GM23248 (cell line): ENCODE results near the gene CBX1. TPM values are rescaled to one million over a fixed set of nuclear protein-coding genes. Genes with fewer than 3 reads are reported as not detected.
"Not testable (repeated sequence)": the region's sequence is repeated elsewhere in the genome, so short reads cannot be mapped to it uniquely, and the experiment has no call there.

Experiments
- DNase-seq: peaks from one replicate; pipeline ENCODE4 v3.0.0-alpha.2; 2015
- H2AFZ ChIP-seq: fragments of 200-600 bp; sonication (generic); 2 replicates; pipeline ENCODE4 v1.6.1; 2016; ENCODE audit warnings: antibody characterized with exemption
- H3F3A ChIP-seq: fragments of 200-600 bp; sonication (generic); 2 replicates; pipeline ENCODE4 v1.6.1; 2016; ENCODE audit warnings: mild to moderate bottlenecking, antibody characterized with exemption, mixed run types; ENCODE audit not compliant: insufficient read depth
- H3K27ac ChIP-seq: fragments of 200-600 bp; sonication (generic); 2 replicates; pipeline ENCODE4 v1.5.1; 2016; ENCODE audit warnings: mild to moderate bottlenecking
- H3K27me3 ChIP-seq: fragments of 200-600 bp; sonication (generic); replicated peaks from 2 replicates; pipeline ENCODE4 v1.6.1; 2016; ENCODE audit warnings: mild to moderate bottlenecking; ENCODE audit not compliant: insufficient read depth
- H3K36me3 ChIP-seq: fragments of 200-600 bp; sonication (generic); 2 replicates; pipeline ENCODE4 v1.6.1; 2016; ENCODE audit warnings: low read depth, mild to moderate bottlenecking
- H3K4me1 ChIP-seq: fragments of 200-600 bp; sonication (generic); 2 replicates; pipeline ENCODE4 v1.6.1; 2016; ENCODE audit warnings: mild to moderate bottlenecking; ENCODE audit not compliant: insufficient read depth
- H3K4me2 ChIP-seq: fragments of 200-600 bp; sonication (generic); one replicate; pipeline ENCODE4 v1.6.1; 2016; ENCODE audit warnings: mild to moderate bottlenecking; ENCODE audit not compliant: unreplicated experiment
- H3K4me3 ChIP-seq: fragments of 200-600 bp; sonication (generic); 2 replicates; pipeline ENCODE4 v1.5.1; 2016; ENCODE audit warnings: mild to moderate bottlenecking
- H3K79me2 ChIP-seq: fragments of 200-600 bp; sonication (generic); 2 replicates; pipeline ENCODE4 v1.6.1; 2016; ENCODE audit warnings: mild to moderate bottlenecking; ENCODE audit not compliant: insufficient read depth
- H3K9ac ChIP-seq: fragments of 200-600 bp; sonication (generic); 2 replicates; pipeline ENCODE4 v1.6.1; 2016; ENCODE audit warnings: mild to moderate bottlenecking
- H3K9me2 ChIP-seq: fragments of 200-600 bp; sonication (generic); 2 replicates; pipeline ENCODE4 v1.6.1; 2016; ENCODE audit warnings: mixed run types, mild to moderate bottlenecking, moderate library complexity; ENCODE audit not compliant: insufficient read depth
- H3K9me3 ChIP-seq: fragments of 200-600 bp; sonication (generic); one replicate; pipeline ENCODE4 v1.6.1; 2017; ENCODE audit warnings: low read depth
- H4K20me1 ChIP-seq: fragments of 200-600 bp; sonication (generic); 2 replicates; pipeline ENCODE4 v1.6.0; 2016; ENCODE audit not compliant: insufficient read depth
- EZH2 ChIP-seq: fragments of 200-600 bp; sonication (generic); IDR thresholded peaks from 2 replicates; pipeline ENCODE4 v1.6.1; 2018; ENCODE audit warnings: antibody characterized with exemption, mild to moderate bottlenecking; ENCODE audit not compliant: insufficient read depth, poor library complexity, severe bottlenecking
- EZH2phosphoT487 ChIP-seq: fragments of 200-600 bp; sonication (generic); IDR thresholded peaks from 2 replicates; pipeline ENCODE4 v1.6.1; 2018; ENCODE audit warnings: antibody characterized with exemption, moderate library complexity, mild to moderate bottlenecking, low read depth; ENCODE audit not compliant: insufficient read depth
- WGBS, 2 experiments: methylation state at CpG; one replicate each; pipeline ENCODE4 v1.1.6; 2015 to 2017; ENCODE audit warnings: low lambda C conversion rate in 2 of 2, low coverage in 1 of 2; ENCODE audit errors: missing lambda C conversion rate in 2 of 2; 5-methylcytosine and 5-hydroxymethylcytosine counted together
- in situ Hi-C: fragments of 300-500 bp; cut with MboI; formaldehyde crosslinking; loops from 2 replicates; pipeline ENCODE4 v1.15.0; 2020
- polyA plus RNA-seq: library from polyadenylated mRNA; unstranded; fragments of >200 nt; fragmentation: Nextera tagmentation; extraction: Ambion mirVana; gene quantifications from 2 replicates; pipeline ENCODE4 v1.2.1, GENCODE V29; 2016
- total RNA-seq: library from RNA; depleted of rRNA; stranded (reverse); fragments of >200 nt; shearing (Covaris generic); gene quantifications from 2 replicates; pipeline ENCODE4 v1.2.3, GENCODE V29; 2014

CBX1 gene
- total and polyA plus RNA-seq, 2 experiments from 2014 or later = 40.0 to 53.6 TPM

DNA sequence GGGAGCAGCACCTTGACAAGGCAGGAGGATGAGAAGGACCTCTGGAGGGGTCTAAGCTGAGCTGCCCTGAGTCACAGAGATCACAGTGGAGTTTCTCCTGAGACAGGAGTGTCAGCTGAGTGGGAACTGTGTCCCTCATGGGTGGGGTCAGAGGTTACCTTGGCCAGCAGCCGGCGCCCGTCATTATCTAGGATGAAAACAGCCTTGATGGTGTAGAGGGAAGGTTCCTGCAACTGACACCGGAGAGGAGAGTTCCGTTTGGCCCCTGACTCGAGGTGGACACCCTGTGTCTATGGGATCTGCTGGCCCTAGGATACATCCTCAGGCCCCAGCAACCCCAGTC is 64.6 kb downstream of the CBX1 start:
- in situ Hi-C loops = loop anchor here (10.0 kb wide), 1 partner anchor 58 kb away; no protein-coding TSS in a partner anchor
- Histone ChIP-seq H3K4me3 (peak overlapping the region; percentile 87), H3K9me3 (no peaks in the 10 kb centered on the region), H3K27me3 (no peaks in the 10 kb centered on the region), H3K4me1 (peaks cover 16% of the 10 kb centered on the region), H3F3A (peaks cover 8% of the 10 kb centered on the region), H3K9ac (peak overlapping the region; percentile 96), H3K36me3 (no peaks in the 10 kb centered on the region; the same call in 1 of the 2 replicates), H3K9me2 (no peaks in the 10 kb centered on the region), H2AFZ (peak overlapping the region; percentile 66), H4K20me1 (no peaks in the 10 kb centered on the region), H3K79me2 (peaks cover 27% of the 10 kb centered on the region), H3K4me2 (peak overlapping the region; percentile 86), H3K27ac (peak overlapping the region; percentile 76)
- TF ChIP-seq EZH2phosphoT487 (no peak), EZH2 (no peak)
- whole genome bisulfite sequencing, 2 experiments = 20 to 22% methylated on average over 6 of the region's 6 CpGs
- no peak for DNase-seq

DNA sequence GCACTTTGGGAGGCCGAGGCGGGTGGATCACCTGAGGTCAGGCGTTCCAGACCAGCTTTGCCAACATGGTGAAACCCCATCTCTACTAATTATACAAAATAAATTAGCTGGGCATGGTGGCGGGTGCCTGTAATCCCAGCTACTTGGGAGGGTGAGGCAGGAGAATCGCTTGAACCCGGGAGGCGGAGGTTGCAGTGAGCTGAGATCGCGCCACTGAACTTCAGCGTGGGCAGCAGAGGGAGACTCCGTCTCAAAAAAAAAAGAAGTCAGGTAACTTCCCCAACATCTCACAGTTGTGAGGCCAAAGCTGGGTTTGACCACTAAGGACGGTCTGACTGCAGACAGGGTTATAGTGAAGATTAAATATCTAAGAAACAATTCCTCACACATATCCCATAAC is 66.5 kb downstream of the CBX1 start:
- H3K36me3 ChIP-seq, H2AFZ ChIP-seq, H3K4me3 ChIP-seq, H3K4me2 ChIP-seq, H3K9me2 ChIP-seq, H3K27me3 ChIP-seq, H3K27ac ChIP-seq, H3K9ac ChIP-seq, DNase-seq, H3K9me3 ChIP-seq, H4K20me1 ChIP-seq: not testable (repeated sequence)
- WGBS, 2 experiments = 93 to 96% methylated on average over 12 of the region's 12 CpGs
- in situ Hi-C loops = loop anchor here (10.0 kb wide), 1 partner anchor 60 kb away; no protein-coding TSS in a partner anchor
- Histone ChIP-seq H3K4me1 (peaks cover 30% of the 10 kb centered on the region), H3F3A (peaks cover 20% of the 10 kb centered on the region), H3K79me2 (peaks cover 27% of the 10 kb centered on the region)

DNA sequence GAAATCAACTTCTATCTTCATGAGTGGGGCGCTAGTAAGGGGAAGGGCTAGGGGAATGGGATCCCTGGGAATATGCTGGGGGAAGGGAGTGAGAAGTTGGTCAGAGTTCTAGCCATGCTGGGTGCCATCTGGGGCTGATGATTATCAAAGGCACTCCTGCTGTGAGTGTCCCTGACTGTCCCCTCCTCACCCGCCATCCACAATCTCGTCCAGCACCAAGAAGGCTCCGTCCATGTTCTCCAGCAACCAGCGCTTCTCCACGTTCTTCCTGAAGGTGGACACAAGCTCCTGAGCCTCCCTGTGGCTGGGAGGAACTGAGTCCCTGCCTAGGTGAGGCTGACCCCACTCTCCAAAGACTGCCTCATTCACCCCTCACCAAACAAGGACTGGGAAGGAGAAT is 69.3 kb downstream of the CBX1 start:
- DNase-seq = no peak
- no peaks in the 10 kb centered on the region for H3K9me2 ChIP-seq
- no peak overlapping the region for H2AFZ ChIP-seq
- H3K36me3 ChIP-seq = no peaks in the 10 kb centered on the region; the same call in 1 of the 2 replicates
- in situ Hi-C loops = loop anchor here (10.0 kb wide), 1 partner anchor 63 kb away; no protein-coding TSS in a partner anchor
- H3K4me1 ChIP-seq = peaks cover 24% of the 10 kb centered on the region
- WGBS, 2 experiments = 87 to 89% methylated on average over 6 of the region's 6 CpGs
- no peaks in the 10 kb centered on the region for H4K20me1 ChIP-seq
- TF ChIP-seq EZH2phosphoT487 = no peak
- H3K4me2 ChIP-seq = no peak overlapping the region
- H3F3A ChIP-seq = peaks cover 31% of the 10 kb centered on the region
- no peaks in the 10 kb centered on the region for H3K9me3 ChIP-seq
- peak overlapping the region; percentile 69; the same call in 1 of the 2 replicates for H3K27ac ChIP-seq
- no peaks in the 10 kb centered on the region for H3K27me3 ChIP-seq
- no peak overlapping the region for H3K9ac ChIP-seq
- H3K4me3 ChIP-seq = no peak overlapping the region
- H3K79me2 ChIP-seq = peaks cover 12% of the 10 kb centered on the region

DNA sequence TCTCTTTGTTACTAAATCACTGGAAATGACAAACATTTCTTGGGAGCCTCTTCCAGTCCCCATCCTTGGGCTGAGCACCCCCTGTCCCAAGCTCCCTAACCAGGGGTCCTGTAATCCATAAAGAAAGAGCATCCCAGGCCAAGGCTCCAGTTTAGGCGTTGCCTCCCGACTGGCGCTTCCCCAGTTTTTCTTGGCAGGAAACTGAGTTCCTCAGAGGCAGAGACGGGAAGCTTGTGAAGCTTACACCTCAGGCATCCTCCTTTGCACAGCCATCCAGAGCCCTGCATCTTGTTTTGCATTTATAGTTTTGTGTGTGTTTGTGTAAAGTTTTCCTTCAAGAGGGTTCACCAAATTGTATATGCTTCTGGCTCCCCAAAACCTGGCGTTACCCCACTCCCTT is 70.7 kb downstream of the CBX1 start:
- no peaks in the 10 kb centered on the region for H3K9me2 ChIP-seq
- peak overlapping the region; percentile 69 for H3K27ac ChIP-seq
- H3K79me2 ChIP-seq = no peaks in the 10 kb centered on the region
- peak; percentile 74 for DNase-seq
- no peak for TF ChIP-seq EZH2phosphoT487
- TF ChIP-seq EZH2 = no peak
- no peaks in the 10 kb centered on the region for H4K20me1 ChIP-seq
- WGBS, 2 experiments = 28 to 33% methylated on average over 5 of the region's 5 CpGs
- in situ Hi-C loops = loop anchor here (10.0 kb wide), 1 partner anchor 64 kb away; no protein-coding TSS in a partner anchor
- no peaks in the 10 kb centered on the region; the same call in 1 of the 2 replicates for H3K36me3 ChIP-seq
- H3K9me3 ChIP-seq = no peaks in the 10 kb centered on the region
- peak overlapping the region; percentile 46 for H3K9ac ChIP-seq
- peaks cover 29% of the 10 kb centered on the region for H3K4me1 ChIP-seq
- H3K4me2 ChIP-seq = peak overlapping the region; percentile 32
- no peaks in the 10 kb centered on the region for H3K27me3 ChIP-seq
- peaks cover 42% of the 10 kb centered on the region for H3F3A ChIP-seq
- no peak overlapping the region for H3K4me3 ChIP-seq
- H2AFZ ChIP-seq = peak overlapping the region; percentile 10; the same call in 1 of the 2 replicates

DNA sequence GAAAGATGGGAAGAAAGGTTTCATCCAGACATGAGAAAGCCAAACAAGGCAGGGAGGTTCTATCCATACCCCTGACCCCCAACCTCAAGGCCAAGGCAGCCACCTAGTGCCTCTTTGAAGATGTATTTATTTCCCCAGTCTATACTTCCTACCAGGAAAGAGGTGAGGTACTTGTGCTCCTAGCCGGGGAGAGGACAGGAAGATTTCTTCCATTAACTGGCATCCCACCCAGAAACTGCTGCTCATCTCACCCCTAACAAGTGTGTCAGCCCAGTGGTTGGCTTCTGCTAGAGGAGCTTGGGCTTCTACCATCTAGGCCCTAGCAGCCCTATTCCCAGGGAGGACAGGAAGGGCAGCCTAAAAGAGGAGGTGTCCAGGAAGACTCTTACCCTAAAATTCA is 72.5 kb downstream of the CBX1 start:
- Histone ChIP-seq H3K4me3 (no peak overlapping the region), H3K4me2 (no peak overlapping the region), H3K27ac (no peak overlapping the region), H3K9me2 (no peaks in the 10 kb centered on the region), H3F3A (peaks cover 45% of the 10 kb centered on the region), H3K9ac (no peak overlapping the region), H3K9me3 (no peaks in the 10 kb centered on the region), H3K27me3 (no peaks in the 10 kb centered on the region), H2AFZ (no peak overlapping the region), H3K36me3 (no peaks in the 10 kb centered on the region; the same call in 1 of the 2 replicates), H3K4me1 (peaks cover 30% of the 10 kb centered on the region), H4K20me1 (no peaks in the 10 kb centered on the region), H3K79me2 (no peaks in the 10 kb centered on the region)
- no peak for DNase-seq
- in situ Hi-C loops = loop anchor here (5.0 kb wide), 1 partner anchor 44 kb away; no protein-coding TSS in a partner anchor
- 83 to 100% methylated on average over 1 of the region's 1 CpG for WGBS, 2 experiments
- no peak for TF ChIP-seq EZH2phosphoT487
- no peak for TF ChIP-seq EZH2
